Karpas-422 (cell line): ENCODE data around the gene CLCN2. TPM values are rescaled to one million over a fixed set of nuclear protein-coding genes. Genes with fewer than 3 reads are reported as not detected.

Experiments
- DNase-seq: peaks from one replicate; pipeline ENCODE4 v3.0.0-alpha.2; 2015
- H2AFZ ChIP-seq: fragments of 200-600 bp; sonication (generic); 2 replicates; pipeline ENCODE4 v1.6.1; 2014; ENCODE audit warnings: antibody characterized with exemption, low read length, mixed read lengths
- H3K27ac ChIP-seq: fragments of 200-600 bp; sonication (generic); 2 replicates; pipeline ENCODE4 v1.5.1; 2014; ENCODE audit warnings: mild to moderate bottlenecking, low read length, moderate library complexity
- H3K27me3 ChIP-seq: fragments of 200-600 bp; sonication (generic); 2 replicates; pipeline ENCODE4 v1.6.1; 2014; ENCODE audit warnings: low read length, mixed read lengths
- H3K36me3 ChIP-seq: fragments of 200-600 bp; sonication (generic); 2 replicates; pipeline ENCODE4 v1.6.1; 2014; ENCODE audit warnings: low read length, mixed read lengths; ENCODE audit not compliant: insufficient read depth
- H3K4me1 ChIP-seq: fragments of 200-600 bp; sonication (generic); 2 replicates; pipeline ENCODE4 v1.6.1; 2014; ENCODE audit warnings: mild to moderate bottlenecking, low read length, mixed read lengths
- H3K4me2 ChIP-seq: fragments of 200-600 bp; sonication (generic); 2 replicates; pipeline ENCODE4 v1.6.1; 2014; ENCODE audit warnings: low read length, low read depth, mild to moderate bottlenecking; ENCODE audit not compliant: poor library complexity, severe bottlenecking
- H3K4me3 ChIP-seq: fragments of 200-600 bp; sonication (generic); 2 replicates; pipeline ENCODE4 v1.5.1; 2014; ENCODE audit warnings: mild to moderate bottlenecking, antibody characterized with exemption, low read length, mixed read lengths
- H3K79me2 ChIP-seq: fragments of 200-600 bp; sonication (generic); 2 replicates; pipeline ENCODE4 v1.6.1; 2014; ENCODE audit warnings: mild to moderate bottlenecking, low read length, mixed read lengths
- H3K9ac ChIP-seq: fragments of 200-600 bp; sonication (generic); 2 replicates; pipeline ENCODE4 v1.6.0; 2014; ENCODE audit warnings: low read length
- H3K9me2 ChIP-seq: fragments of 200-600 bp; sonication (generic), shearing (Covaris generic); replicated peaks from 2 replicates; pipeline ENCODE4 v1.6.0; 2014; ENCODE audit warnings: mild to moderate bottlenecking, low read length, moderate library complexity; ENCODE audit not compliant: insufficient read depth
- H3K9me3 ChIP-seq: fragments of 300-700, 200-600 bp; sonication (generic); 2 replicates; pipeline ENCODE4 v1.6.1; 2014; ENCODE audit warnings: low read length, mixed read lengths
- H4K20me1 ChIP-seq: fragments of 200-600 bp; sonication (generic); 2 replicates; pipeline ENCODE4 v1.6.1; 2014; ENCODE audit warnings: mild to moderate bottlenecking, antibody characterized with exemption, low read length, low read depth; ENCODE audit not compliant: insufficient read depth
- total RNA-seq: library from RNA; depleted of rRNA; stranded (reverse); fragments of >200 nt; shearing (Covaris generic); gene quantifications from 2 replicates; pipeline ENCODE4 v1.2.3, GENCODE V29; 2014; ENCODE audit warnings: low replicate concordance

CLCN2 gene
- total RNA-seq, 1 experiment from 2014 or later: 4.4 TPM

DNA sequence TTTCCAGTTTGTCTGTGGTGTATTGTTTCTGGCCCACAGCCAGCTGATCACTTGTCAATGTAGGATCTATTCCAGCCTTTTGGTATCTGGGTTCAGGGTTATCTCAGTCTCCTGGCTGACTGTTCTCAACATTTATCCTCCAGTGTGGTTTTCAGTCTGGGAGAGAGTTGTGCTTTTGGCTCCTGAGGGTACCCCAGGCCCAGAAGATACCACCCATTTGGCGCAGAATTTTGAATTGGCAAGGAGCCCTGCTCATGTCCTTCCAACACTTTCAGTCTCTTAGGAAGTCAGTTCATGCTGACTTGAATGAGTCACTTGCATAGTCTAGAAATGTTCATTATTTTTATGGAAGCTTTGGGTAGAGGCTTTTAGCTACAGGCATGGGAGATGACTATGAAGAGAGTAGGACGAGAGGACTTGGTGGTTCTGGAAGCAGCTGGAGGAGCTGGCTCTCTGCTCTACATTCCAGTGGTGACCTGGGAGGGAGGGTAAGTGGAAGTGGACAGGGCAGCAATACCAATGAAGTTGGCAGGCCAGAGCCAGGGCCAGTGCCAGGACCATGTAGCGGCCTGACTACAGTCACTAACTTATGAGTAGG is 7.3 kb upstream of the CLCN2 start:
- no peaks in the 10 kb centered on the region for H3K27me3 ChIP-seq
- H3K4me2 ChIP-seq: no peak overlapping the region
- peaks cover 37% of the 10 kb centered on the region for H3K36me3 ChIP-seq
- H3K9ac ChIP-seq: no peak overlapping the region
- no peak overlapping the region for H3K27ac ChIP-seq
- no peak overlapping the region for H3K4me3 ChIP-seq
- no peak for DNase-seq
- peaks cover 13% of the 10 kb centered on the region for H3K4me1 ChIP-seq
- H3K9me3 ChIP-seq: no peaks in the 10 kb centered on the region
- H3K79me2 ChIP-seq: peaks cover 17% of the 10 kb centered on the region
- H2AFZ ChIP-seq: no peak overlapping the region
- no peaks in the 10 kb centered on the region for H3K9me2 ChIP-seq
- no peaks in the 10 kb centered on the region for H4K20me1 ChIP-seq

DNA sequence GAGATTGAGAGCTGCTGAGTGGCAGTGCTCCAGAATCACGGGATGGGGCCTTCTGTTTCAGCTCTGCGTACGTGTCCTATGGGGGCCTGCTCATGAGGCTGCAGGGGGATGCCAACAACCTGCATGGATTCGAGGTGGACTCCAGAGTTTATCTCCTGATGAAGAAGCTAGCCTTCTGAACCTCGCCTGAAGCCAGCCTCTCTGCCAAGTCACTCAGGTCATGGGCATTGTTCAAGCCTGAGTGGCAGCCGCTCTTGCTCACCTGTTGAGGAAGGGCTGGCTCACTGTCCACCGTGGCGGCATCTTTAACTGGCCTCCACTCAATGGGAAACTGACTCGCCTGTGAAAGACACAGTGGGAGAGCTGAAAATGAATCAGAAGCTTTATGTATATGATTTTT is 6.7 kb upstream of the CLCN2 start:
- no peak overlapping the region for H3K4me3 ChIP-seq
- no peaks in the 10 kb centered on the region for H3K9me3 ChIP-seq
- no peak overlapping the region for H3K9ac ChIP-seq
- no peak for DNase-seq
- no peak overlapping the region for H3K4me2 ChIP-seq
- H3K27me3 ChIP-seq: no peaks in the 10 kb centered on the region
- peaks cover 21% of the 10 kb centered on the region for H3K79me2 ChIP-seq
- H3K4me1 ChIP-seq: peaks cover 13% of the 10 kb centered on the region
- peaks cover 37% of the 10 kb centered on the region for H3K36me3 ChIP-seq
- H2AFZ ChIP-seq: no peak overlapping the region
- H4K20me1 ChIP-seq: no peaks in the 10 kb centered on the region
- no peaks in the 10 kb centered on the region for H3K9me2 ChIP-seq
- H3K27ac ChIP-seq: no peak overlapping the region

DNA sequence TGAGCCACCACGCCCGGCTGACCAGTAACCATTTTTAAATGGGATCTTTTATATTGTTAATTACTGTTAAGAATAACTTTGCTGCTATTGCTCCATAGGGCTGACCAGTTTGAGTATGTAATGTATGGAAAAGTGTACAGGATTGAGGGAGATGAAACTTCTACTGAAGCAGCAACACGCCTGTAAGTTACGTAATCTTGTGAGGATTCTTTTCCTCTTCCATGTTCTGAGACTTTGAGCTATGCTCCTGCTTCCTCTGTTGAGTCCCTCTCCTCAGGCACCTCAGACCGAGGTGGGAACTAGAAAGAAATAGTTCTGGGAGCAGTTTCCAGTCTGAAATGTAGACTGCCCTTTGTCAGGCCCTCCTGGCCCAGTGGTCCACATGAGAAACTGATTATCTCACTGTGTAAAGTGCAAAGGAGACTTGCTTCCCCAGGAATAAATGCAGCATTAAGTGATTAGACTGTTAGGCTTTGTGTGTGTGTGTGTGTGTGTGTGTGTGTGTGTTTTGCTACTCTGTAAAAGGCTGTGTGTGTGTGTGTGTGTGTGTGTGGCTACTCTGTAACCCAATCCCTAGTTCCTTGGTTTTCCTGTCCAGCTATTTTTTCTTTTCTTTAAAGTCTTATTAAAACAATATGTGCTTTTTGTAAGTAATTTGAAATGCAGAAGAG is 5.3 kb upstream of the CLCN2 start:
- H3K4me2 ChIP-seq: no peak overlapping the region
- no peaks in the 10 kb centered on the region for H3K9me2 ChIP-seq
- H3K79me2 ChIP-seq: peaks cover 29% of the 10 kb centered on the region
- H3K4me3 ChIP-seq: no peak overlapping the region
- H3K4me1 ChIP-seq: peaks cover 13% of the 10 kb centered on the region
- DNase-seq: no peak
- no peak overlapping the region for H3K9ac ChIP-seq
- H3K9me3 ChIP-seq: no peaks in the 10 kb centered on the region
- no peaks in the 10 kb centered on the region for H3K27me3 ChIP-seq
- no peaks in the 10 kb centered on the region for H4K20me1 ChIP-seq
- H3K36me3 ChIP-seq: peaks cover 37% of the 10 kb centered on the region
- H2AFZ ChIP-seq: no peak overlapping the region
- no peak overlapping the region for H3K27ac ChIP-seq

DNA sequence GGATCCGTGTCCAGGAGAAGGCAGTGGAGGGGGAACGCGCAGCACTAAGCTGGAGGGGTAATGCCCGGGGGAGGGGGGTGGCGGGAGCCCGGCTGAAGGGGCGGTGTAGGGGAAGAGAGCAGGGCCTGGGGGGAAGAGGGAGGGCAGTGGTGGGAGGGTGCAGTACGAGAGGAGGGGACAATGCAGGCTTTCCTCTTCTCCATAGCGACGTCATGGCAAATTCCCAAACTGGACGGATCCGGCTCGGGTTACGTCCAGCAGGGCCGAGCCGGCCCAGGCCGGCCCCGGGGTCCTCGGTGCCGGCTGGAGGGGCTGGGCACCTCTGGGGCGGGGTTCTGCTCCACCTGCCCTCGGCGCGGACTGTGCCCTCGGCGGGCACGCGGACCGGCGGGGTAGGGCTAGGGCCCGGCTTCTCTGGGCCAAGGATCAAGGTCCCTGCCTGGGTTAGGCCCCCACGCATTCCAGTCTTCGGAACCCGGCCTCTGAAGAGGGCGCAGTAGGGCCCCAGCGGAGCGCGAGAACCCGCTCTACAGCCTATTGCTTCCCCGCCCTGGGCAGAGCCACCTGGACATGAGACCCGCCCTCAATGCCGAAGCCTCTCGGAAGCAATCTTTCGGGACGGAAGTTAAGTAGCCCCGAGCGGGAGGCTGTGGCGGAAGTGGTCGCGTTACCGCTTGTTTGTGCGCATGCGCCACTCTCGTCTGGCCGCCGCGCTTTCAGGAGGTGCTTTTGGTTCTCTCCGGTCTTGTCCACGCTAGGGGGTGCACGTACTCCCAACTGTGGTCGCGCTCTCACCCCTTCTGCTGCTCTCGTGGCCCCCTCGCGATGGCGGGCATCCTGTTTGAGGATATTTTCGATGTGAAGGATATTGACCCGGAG is 1.5 kb upstream of the CLCN2 start:
- Histone ChIP-seq H3K4me3 (peak overlapping the region; percentile 74), H3K36me3 (peaks cover 21% of the 10 kb centered on the region), H3K27ac (peak overlapping the region; percentile 78), H3K79me2 (peaks cover 30% of the 10 kb centered on the region), H3K9me3 (no peaks in the 10 kb centered on the region), H3K9me2 (no peaks in the 10 kb centered on the region), H3K9ac (peak overlapping the region; percentile 96), H2AFZ (no peak overlapping the region; the same call in 1 of the 2 replicates), H3K27me3 (no peaks in the 10 kb centered on the region), H3K4me2 (peak overlapping the region; percentile 74), H4K20me1 (no peaks in the 10 kb centered on the region), H3K4me1 (peaks cover 25% of the 10 kb centered on the region)
- DNase-seq: peak; percentile 100

DNA sequence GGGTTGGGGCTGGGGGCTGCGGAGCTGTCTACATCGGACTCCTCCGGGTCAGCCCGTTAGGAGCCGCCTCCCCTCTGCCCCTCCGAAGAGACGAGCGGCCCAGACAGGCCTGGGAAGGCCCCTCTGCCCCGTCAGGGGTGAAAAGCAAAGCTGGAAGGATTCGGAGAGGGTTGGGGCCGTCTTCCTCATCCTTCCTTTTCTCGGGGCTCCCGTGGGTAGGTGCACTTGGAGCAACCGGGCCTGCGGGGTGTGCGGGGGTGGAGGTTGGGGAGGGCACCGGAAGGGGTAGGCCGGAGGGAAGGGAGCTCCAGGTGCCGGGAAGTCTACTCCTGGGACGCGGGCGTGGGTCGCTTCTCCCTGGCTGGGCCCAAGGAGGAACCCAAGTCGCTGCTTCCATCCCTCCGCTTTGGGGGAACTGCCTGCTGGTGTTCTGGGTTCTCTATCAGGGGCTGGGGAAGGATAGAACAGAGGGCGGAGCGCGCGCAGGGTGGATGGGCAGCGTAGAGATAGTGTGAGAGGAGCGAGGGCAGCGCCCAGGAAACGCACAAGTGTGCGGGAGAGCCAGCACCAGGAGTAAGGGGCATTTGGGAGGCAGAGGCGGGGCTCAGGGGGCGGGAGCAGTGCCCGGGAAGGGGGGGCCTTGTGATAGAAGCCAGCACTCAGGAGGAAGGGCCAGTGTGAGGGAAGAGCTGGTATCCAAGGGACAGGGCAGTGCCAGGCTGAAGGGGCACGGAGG is 695 bp upstream of the CLCN2 start:
- DNase-seq: peak; percentile 87
- H3K9me2 ChIP-seq: no peaks in the 10 kb centered on the region
- peaks cover 20% of the 10 kb centered on the region for H3K36me3 ChIP-seq
- peak overlapping the region; percentile 17; the same call in 1 of the 2 replicates for H2AFZ ChIP-seq
- peak overlapping the region; percentile 96 for H3K9ac ChIP-seq
- H3K79me2 ChIP-seq: peaks cover 30% of the 10 kb centered on the region
- no peaks in the 10 kb centered on the region for H3K9me3 ChIP-seq
- peak overlapping the region; percentile 74 for H3K4me2 ChIP-seq
- H3K4me1 ChIP-seq: peaks cover 25% of the 10 kb centered on the region
- peak overlapping the region; percentile 74 for H3K4me3 ChIP-seq
- no peaks in the 10 kb centered on the region for H3K27me3 ChIP-seq
- no peaks in the 10 kb centered on the region for H4K20me1 ChIP-seq
- peak overlapping the region; percentile 78 for H3K27ac ChIP-seq

DNA sequence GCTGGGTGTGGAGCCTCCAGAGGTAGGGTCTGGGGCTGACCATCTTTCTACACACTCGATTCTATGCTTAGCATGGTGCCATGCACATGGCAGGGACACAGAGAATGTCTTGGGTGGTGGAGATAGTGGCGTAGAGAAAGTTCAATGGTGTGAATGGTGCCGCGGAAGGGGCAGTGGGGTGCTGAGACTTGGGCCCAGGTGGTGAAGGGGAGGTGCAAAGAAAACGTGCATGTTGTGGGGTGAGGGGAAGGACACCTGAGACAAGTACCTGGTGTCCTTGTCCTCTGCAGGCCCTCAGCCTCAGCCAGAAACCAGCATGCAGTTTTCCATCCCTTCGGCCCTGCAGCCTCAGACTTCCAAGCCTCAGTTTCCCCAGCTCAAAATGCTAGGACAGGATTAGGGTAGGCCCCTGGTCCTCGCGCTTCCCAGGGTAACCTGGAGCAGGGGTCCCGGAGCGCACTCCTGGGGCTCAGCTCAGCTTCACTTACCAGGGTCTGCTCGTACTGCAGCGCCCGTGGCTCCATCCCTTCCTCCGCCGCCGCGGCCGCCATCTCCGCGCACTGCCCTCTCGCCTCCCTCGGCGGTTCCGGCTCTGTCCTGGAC is 375 bp downstream of the CLCN2 start:
- H3K9ac ChIP-seq: peak overlapping the region; percentile 96
- H3K9me3 ChIP-seq: no peaks in the 10 kb centered on the region
- peak overlapping the region; percentile 62; the same call in 1 of the 2 replicates for H2AFZ ChIP-seq
- H3K36me3 ChIP-seq: peaks cover 12% of the 10 kb centered on the region
- peak overlapping the region; percentile 74 for H3K4me3 ChIP-seq
- H3K4me1 ChIP-seq: peaks cover 25% of the 10 kb centered on the region
- peak overlapping the region; percentile 74 for H3K4me2 ChIP-seq
- H3K27ac ChIP-seq: no peak overlapping the region
- no peaks in the 10 kb centered on the region for H3K27me3 ChIP-seq
- no peaks in the 10 kb centered on the region for H3K9me2 ChIP-seq
- H4K20me1 ChIP-seq: no peaks in the 10 kb centered on the region
- peak; percentile 59 for DNase-seq
- peaks cover 30% of the 10 kb centered on the region for H3K79me2 ChIP-seq

DNA sequence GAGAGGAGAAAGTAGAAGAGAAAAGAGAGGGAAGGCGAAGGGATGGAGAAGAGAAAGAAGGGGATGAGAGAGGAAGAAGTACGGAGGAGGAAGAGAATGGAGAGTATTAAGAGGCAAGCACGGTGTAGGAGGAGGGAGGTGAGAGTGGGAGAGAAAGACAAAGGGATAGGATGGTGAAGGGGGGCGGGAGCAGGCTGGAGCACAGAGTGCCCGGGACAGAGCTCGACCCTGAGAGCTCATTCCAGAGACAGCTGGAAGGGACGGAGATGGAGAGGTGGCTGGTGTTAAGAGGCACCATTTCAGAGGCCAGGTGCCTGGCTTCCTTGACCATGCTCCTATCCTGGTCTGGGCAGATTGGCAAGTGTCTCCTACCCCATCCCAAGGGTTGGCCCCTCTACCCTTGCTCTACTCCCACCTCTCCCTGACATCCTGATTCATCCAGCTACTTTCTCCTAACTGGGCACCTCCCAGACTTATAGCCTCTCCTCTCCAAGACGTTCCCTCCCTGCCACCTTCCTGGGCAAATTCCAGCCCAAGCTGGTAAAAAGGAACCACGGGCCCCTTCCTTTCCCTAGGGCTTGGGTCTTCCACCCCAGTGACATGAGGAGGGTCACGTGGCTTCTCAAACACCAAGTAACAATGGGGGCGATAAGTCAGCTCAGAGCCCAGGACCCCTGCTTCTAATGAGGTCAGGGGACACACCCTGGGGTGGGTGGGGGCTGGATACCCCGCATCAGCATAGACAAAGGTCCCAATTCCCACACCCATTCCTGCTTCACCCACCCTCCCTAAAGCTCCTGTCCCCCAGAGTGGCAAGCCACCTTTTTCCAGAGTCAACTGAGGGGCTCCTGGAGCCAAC is 1.1 kb downstream of the CLCN2 start:
- H3K27ac ChIP-seq: no peak overlapping the region

More for the DNA sequence above, 1.1 kb downstream of the CLCN2 start:
- Histone ChIP-seq H3K9ac (peak overlapping the region; percentile 96), H3K9me2 (no peaks in the 10 kb centered on the region), H2AFZ (no peak overlapping the region), H3K4me1 (peaks cover 25% of the 10 kb centered on the region), H3K79me2 (peaks cover 30% of the 10 kb centered on the region), H3K27me3 (no peaks in the 10 kb centered on the region), H4K20me1 (no peaks in the 10 kb centered on the region), H3K9me3 (no peaks in the 10 kb centered on the region), H3K4me2 (peak overlapping the region; percentile 74), H3K4me3 (peak overlapping the region; percentile 74), H3K36me3 (peaks cover 8% of the 10 kb centered on the region)
- no peak for DNase-seq
